Osteoblast (primary cell): ENCODE data around the gene H2BW2. TPM values are rescaled to one million over a fixed set of nuclear protein-coding genes. Genes with fewer than 3 reads are reported as not detected.
"Not testable (repeated sequence)": the region's sequence is repeated elsewhere in the genome, so short reads cannot be mapped to it uniquely, and the experiment has no call there.

Experiments used
- DNase-seq: peaks from one replicate; pipeline ENCODE4 v3.0.0; 2011; ENCODE audit warnings: low spot score, mixed read lengths; ENCODE audit not compliant: insufficient read length; ENCODE audit errors: missing footprints
- H2AFZ ChIP-seq: 2 replicates; pipeline ENCODE4 v1.6.0; 2011; ENCODE audit warnings: mild to moderate bottlenecking, low read length
- H3K27ac ChIP-seq: 2 replicates; pipeline ENCODE4 v1.5.1; 2011; ENCODE audit warnings: mild to moderate bottlenecking, low read depth, low read length, moderate library complexity
- H3K27me3 ChIP-seq: 2 replicates; pipeline ENCODE4 v1.6.0; 2012; ENCODE audit warnings: mild to moderate bottlenecking, control low read depth, inconsistent platforms, low read length, moderate library complexity; ENCODE audit not compliant: insufficient read depth
- H3K36me3 ChIP-seq: 2 replicates; pipeline ENCODE4 v1.5.1; 2011; ENCODE audit warnings: mild to moderate bottlenecking, low read length, control low read depth, moderate library complexity; ENCODE audit not compliant: insufficient read depth
- H3K4me1 ChIP-seq: 2 replicates; pipeline ENCODE4 v1.5.1; 2011; ENCODE audit warnings: mild to moderate bottlenecking, low read length, control low read depth, moderate library complexity; ENCODE audit not compliant: insufficient read depth
- H3K4me2 ChIP-seq: 2 replicates; pipeline ENCODE4 v1.6.0; 2011; ENCODE audit warnings: mild to moderate bottlenecking, low read length; ENCODE audit not compliant: insufficient read depth
- H3K4me3 ChIP-seq: fragments of 200-600 bp; sonication (generic); 3 replicates; pipeline ENCODE4 v1.5.1; 2012; ENCODE audit warnings: mild to moderate bottlenecking, low read length, inconsistent platforms; ENCODE audit not compliant: insufficient read depth
- H3K79me2 ChIP-seq: 2 replicates; pipeline ENCODE4 v1.6.0; 2012; ENCODE audit warnings: mild to moderate bottlenecking, low read length, control low read depth, inconsistent platforms; ENCODE audit not compliant: insufficient read depth
- H3K9me3 ChIP-seq: 2 replicates; pipeline ENCODE4 v1.5.1; 2011; ENCODE audit warnings: low read depth, low read length, control low read depth
- H4K20me1 ChIP-seq: 2 replicates; pipeline ENCODE4 v1.6.0; 2012; ENCODE audit warnings: mild to moderate bottlenecking, low read length, control low read depth; ENCODE audit not compliant: insufficient read depth
- total RNA-seq: library from RNA; depleted of rRNA; stranded (reverse); fragments of >200 nt; gene quantifications from 2 replicates; pipeline ENCODE4 v1.2.3, GENCODE V29; 2012
- TF ChIP-seq, protein P1 (sequence below): IDR thresholded peaks from 2 replicates; pipeline ENCODE4 v1.5.1; 2011; ENCODE audit warnings: mild to moderate bottlenecking, low read depth, low read length, moderate library complexity; ENCODE audit errors: extremely low read depth

The H2BW2 gene
- total RNA-seq, 1 donor: not detected

DNA sequence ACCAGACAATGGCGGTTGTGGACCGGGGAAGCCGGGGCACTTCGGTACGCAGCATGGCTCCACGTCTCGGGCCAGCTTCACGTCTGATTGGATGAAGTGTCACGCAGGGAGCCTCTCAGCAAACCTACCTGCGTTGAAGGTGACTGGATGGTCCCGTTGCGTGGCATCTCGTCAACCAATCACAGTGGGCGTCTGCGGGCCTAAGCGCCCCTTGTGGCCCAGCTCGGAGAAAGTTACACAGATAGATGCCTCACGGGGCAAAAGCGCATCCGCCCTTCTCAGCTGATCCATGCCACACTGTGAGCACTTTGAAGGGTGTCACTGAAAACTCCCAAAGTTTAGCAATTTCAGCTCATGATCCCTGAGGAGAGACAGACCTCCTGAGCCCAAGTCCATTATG lies 26.1 kb upstream of the H2BW2 start, which contains the start of gene H2BW1:
TSS of gene H2BW1 (minus strand) at position 103 of the 400 bp plus-strand sequence. CDS start 132 bp downstream, outside the sequence.
- no peaks in the 10 kb centered on the region for H3K36me3 ChIP-seq
- TF ChIP-seq, protein P1, sequence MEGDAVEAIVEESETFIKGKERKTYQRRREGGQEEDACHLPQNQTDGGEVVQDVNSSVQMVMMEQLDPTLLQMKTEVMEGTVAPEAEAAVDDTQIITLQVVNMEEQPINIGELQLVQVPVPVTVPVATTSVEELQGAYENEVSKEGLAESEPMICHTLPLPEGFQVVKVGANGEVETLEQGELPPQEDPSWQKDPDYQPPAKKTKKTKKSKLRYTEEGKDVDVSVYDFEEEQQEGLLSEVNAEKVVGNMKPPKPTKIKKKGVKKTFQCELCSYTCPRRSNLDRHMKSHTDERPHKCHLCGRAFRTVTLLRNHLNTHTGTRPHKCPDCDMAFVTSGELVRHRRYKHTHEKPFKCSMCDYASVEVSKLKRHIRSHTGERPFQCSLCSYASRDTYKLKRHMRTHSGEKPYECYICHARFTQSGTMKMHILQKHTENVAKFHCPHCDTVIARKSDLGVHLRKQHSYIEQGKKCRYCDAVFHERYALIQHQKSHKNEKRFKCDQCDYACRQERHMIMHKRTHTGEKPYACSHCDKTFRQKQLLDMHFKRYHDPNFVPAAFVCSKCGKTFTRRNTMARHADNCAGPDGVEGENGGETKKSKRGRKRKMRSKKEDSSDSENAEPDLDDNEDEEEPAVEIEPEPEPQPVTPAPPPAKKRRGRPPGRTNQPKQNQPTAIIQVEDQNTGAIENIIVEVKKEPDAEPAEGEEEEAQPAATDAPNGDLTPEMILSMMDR: no peak
- H4K20me1 ChIP-seq: no peaks in the 10 kb centered on the region
- no peak within 1 kb of the TSS for H3K27ac ChIP-seq
- H3K4me2 ChIP-seq: no peak within 1 kb of the TSS
- H3K4me3 ChIP-seq: no peak within 1 kb of the TSS
- H3K27me3 ChIP-seq: peaks cover 6% of the 10 kb centered on the region
- H2AFZ ChIP-seq: no peak within 1 kb of the TSS
- H3K9me3 ChIP-seq: no peaks in the 10 kb centered on the region
- DNase-seq: no peak
- H3K79me2 ChIP-seq: no peaks in the 10 kb centered on the region
- no peaks in the 10 kb centered on the region for H3K4me1 ChIP-seq

DNA sequence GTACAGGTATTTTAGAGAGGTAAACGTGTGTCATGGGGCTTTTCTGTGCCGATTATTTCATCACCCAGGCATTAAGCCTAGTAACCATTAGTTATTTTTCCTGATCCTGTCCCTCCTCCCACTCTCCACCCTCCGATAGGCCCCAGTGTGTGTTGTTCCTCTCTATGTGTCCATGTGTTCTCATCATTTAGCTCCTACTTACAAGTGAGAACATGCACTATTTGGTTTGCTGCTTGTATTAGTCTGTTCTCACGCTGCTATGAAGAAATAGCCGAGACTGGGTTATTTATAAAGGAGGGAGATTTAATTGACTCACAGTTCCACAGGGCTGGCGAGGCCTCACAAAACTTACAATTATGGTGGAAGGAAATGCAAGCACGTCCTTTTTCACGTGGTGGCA lies 24.2 kb upstream of the H2BW2 start:
- not testable (repeated sequence) for H3K9me3 ChIP-seq, H4K20me1 ChIP-seq, H2AFZ ChIP-seq, H3K4me2 ChIP-seq, H3K27me3 ChIP-seq, H3K79me2 ChIP-seq, H3K36me3 ChIP-seq, H3K27ac ChIP-seq, H3K4me3 ChIP-seq, DNase-seq, H3K4me1 ChIP-seq

DNA sequence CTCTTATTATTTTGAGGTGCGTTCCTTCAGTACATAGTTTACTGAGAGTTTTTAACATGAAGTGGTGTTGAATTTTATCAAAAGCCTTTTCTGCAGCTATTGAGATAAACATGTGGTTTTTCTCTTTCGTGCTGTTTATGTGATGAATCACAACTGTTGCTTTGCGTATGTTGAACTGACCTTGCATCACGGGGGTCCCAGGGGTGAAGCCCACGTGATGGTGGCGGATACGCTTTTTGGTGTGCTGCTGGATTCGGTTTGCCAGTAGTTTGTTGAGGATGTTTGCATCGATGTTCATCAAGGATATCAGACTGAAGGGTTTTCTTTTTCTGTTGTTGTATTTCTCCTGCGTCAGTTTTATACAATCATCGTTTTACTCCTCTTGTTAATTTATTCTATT lies 21.6 kb upstream of the H2BW2 start:
- TF ChIP-seq, protein P1: no peak
- H3K27ac ChIP-seq: no peak overlapping the region
- H2AFZ ChIP-seq: no peak overlapping the region
- H3K4me3 ChIP-seq: no peak overlapping the region
- DNase-seq: no peak
- no peaks in the 10 kb centered on the region for H3K36me3 ChIP-seq
- H4K20me1 ChIP-seq: no peaks in the 10 kb centered on the region
- no peak overlapping the region for H3K4me2 ChIP-seq
- H3K4me1 ChIP-seq: no peaks in the 10 kb centered on the region
- H3K9me3 ChIP-seq: no peaks in the 10 kb centered on the region
- H3K27me3 ChIP-seq: no peaks in the 10 kb centered on the region
- H3K79me2 ChIP-seq: no peaks in the 10 kb centered on the region

DNA sequence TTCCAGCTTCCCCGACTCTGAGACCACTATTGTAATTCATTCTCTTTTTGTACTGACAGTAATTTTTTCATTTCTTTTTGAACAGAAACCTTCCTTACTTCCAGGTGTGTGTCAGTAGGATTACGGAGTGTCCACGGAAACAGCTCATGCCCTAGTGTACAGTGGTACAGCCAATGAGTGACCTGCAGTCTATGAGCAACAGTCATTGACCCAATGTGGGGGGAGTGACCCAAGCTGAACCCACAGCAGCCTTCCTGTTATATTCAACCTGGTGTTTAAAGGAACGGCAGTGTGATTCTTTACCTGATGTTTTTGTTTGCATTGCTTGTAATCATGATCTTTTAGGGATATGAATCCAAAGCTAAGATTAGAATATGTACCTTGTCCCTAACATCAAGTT lies 1.2 kb downstream of the H2BW2 start:
- TF ChIP-seq, protein P1: no peak
- Histone ChIP-seq H3K36me3 (no peaks in the 10 kb centered on the region), H3K4me3 (no peak overlapping the region), H3K79me2 (no peaks in the 10 kb centered on the region), H3K9me3 (no peaks in the 10 kb centered on the region), H3K27me3 (peaks cover 9% of the 10 kb centered on the region), H3K4me1 (no peaks in the 10 kb centered on the region), H3K4me2 (no peak overlapping the region), H3K27ac (no peak overlapping the region), H4K20me1 (no peaks in the 10 kb centered on the region), H2AFZ (no peak overlapping the region)
- DNase-seq: no peak
